Glutamatergic neuron (in vitro differentiated cells): ENCODE measurements around the gene GALNT17. TPM values are rescaled to one million over a fixed set of nuclear protein-coding genes. Genes with fewer than 3 reads are reported as not detected.

Experiments
- DNase-seq: peaks from one replicate; pipeline ENCODE4 v3.0.0; 2022
- H3K27ac Mint-ChIP-seq: one replicate; pipeline ENCODE4 v1.8.0; 2020; ENCODE audit warnings: mild to moderate bottlenecking, mixed read lengths, inconsistent platforms; ENCODE audit not compliant: unreplicated experiment
- H3K27me3 Mint-ChIP-seq: one replicate; pipeline ENCODE4 v1.8.0; 2020; ENCODE audit warnings: mild to moderate bottlenecking, moderate library complexity, mixed read lengths, inconsistent platforms; ENCODE audit not compliant: unreplicated experiment
- H3K36me3 Mint-ChIP-seq: one replicate; pipeline ENCODE4 v1.8.0; 2020; ENCODE audit warnings: mild to moderate bottlenecking, mixed read lengths, inconsistent platforms; ENCODE audit not compliant: unreplicated experiment
- H3K4me1 Mint-ChIP-seq: one replicate; pipeline ENCODE4 v1.8.0; 2020; ENCODE audit warnings: mild to moderate bottlenecking, low read depth, mixed read lengths, inconsistent platforms; ENCODE audit not compliant: unreplicated experiment
- H3K4me3 Mint-ChIP-seq: one replicate; pipeline ENCODE4 v1.8.0; 2020; ENCODE audit warnings: mild to moderate bottlenecking, mixed read lengths, inconsistent platforms; ENCODE audit not compliant: unreplicated experiment
- H3K9me3 Mint-ChIP-seq: one replicate; pipeline ENCODE4 v1.8.0; 2020; ENCODE audit warnings: mild to moderate bottlenecking, moderate library complexity, mixed read lengths, inconsistent platforms; ENCODE audit not compliant: unreplicated experiment
- total RNA-seq: library from RNA; stranded (reverse); fragmentation: NEBNext Ultra II Directional; extraction: Animal tissue kit (Norgen Biotek cat#: 25700); gene quantifications from one replicate; pipeline ENCODE4 v1.2.1, GENCODE V29; 2021; ENCODE audit not compliant: unreplicated experiment
- TF ChIP-seq, protein P1 (sequence below): fragments of 200-600 bp; sonication (generic); IDR thresholded peaks from one replicate; pipeline ENCODE4 v1.5.0; 2021; ENCODE audit not compliant: partially characterized antibody, unreplicated experiment

GALNT17 gene
- total RNA-seq, 1 donor from 2014 or later, result 42.0 TPM

DNA sequence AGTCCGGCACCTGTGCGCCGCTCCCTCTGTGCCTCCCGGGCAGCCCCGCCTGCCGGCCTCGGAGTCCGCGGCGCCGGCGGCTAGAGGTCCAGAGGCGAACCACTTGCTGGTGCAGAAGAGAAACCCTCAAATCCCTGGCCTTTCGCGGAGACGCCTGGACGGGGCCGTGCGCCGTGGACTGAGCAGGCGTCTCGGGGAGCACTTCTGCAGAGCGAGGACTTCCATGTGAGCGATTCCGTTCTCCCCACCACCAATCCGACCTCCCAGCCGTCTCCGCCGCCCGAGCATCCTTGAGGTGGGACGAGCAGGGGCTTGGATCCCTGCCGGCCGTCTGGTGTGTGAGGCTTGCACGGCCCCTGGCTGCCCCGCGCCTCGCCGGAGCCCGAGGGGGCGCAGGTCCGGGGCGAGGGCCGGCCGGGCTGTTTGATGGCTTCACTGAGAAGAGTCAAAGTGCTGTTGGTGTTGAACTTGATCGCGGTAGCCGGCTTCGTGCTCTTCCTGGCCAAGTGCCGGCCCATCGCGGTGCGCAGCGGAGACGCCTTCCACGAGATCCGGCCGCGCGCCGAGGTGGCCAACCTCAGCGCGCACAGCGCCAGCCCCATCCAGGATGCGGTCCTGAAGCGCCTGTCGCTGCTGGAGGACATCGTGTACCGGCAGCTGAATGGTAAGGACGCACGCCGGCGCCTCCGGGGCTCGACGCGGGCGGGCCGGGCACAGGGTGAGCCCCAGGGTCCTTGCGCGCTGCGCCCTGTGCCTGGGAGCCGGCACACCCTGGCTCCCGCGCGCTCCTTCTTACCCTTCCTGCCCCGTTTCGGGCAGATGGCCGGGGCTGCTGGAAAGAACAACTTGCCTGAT, 660 bp downstream of the GALNT17 start:
- H3K36me3 Mint-ChIP-seq, result no peaks in the 10 kb centered on the region
- peak; percentile 61 for DNase-seq
- H3K4me1 Mint-ChIP-seq, result peaks cover 18% of the 10 kb centered on the region
- H3K4me3 Mint-ChIP-seq, result peak overlapping the region; percentile 98
- H3K9me3 Mint-ChIP-seq, result peaks cover 11% of the 10 kb centered on the region
- peak overlapping the region; percentile 36 for H3K27ac Mint-ChIP-seq
- TF ChIP-seq, protein P1, sequence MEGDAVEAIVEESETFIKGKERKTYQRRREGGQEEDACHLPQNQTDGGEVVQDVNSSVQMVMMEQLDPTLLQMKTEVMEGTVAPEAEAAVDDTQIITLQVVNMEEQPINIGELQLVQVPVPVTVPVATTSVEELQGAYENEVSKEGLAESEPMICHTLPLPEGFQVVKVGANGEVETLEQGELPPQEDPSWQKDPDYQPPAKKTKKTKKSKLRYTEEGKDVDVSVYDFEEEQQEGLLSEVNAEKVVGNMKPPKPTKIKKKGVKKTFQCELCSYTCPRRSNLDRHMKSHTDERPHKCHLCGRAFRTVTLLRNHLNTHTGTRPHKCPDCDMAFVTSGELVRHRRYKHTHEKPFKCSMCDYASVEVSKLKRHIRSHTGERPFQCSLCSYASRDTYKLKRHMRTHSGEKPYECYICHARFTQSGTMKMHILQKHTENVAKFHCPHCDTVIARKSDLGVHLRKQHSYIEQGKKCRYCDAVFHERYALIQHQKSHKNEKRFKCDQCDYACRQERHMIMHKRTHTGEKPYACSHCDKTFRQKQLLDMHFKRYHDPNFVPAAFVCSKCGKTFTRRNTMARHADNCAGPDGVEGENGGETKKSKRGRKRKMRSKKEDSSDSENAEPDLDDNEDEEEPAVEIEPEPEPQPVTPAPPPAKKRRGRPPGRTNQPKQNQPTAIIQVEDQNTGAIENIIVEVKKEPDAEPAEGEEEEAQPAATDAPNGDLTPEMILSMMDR, result no peak
- H3K27me3 Mint-ChIP-seq, result peaks cover 16% of the 10 kb centered on the region

DNA sequence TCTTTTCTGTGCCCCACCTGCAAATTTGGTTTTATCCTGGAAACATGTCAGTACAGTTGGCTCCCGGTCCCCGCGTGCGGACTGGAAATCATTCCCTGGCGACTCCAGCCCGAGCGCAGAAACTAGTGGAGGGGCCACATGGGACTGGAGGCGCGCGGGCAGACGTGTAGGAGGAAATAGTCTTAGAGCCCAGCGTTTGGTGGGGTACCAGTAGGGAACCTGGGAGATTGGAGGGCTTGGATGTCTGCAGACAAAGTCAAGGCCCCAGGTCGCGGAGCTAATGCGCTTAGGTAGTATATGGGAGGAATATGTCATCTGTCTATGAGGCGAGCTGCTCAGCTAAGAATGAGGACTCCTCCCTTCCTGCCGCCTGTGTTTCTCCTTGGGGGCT, 1.3 kb downstream of the GALNT17 start:
- Mint-ChIP-seq H3K27ac (peak overlapping the region; percentile 36), H3K4me1 (peaks cover 18% of the 10 kb centered on the region), H3K27me3 (peaks cover 16% of the 10 kb centered on the region), H3K4me3 (peak overlapping the region; percentile 98), H3K36me3 (no peaks in the 10 kb centered on the region), H3K9me3 (peaks cover 11% of the 10 kb centered on the region)
- peak; percentile 43 for DNase-seq
- TF ChIP-seq, protein P1, result no peak

- peaks cover 11% of the 10 kb centered on the region for H3K9me3 Mint-ChIP-seq
- H3K27me3 Mint-ChIP-seq, result peaks cover 16% of the 10 kb centered on the region
- peak overlapping the region; percentile 98 for H3K4me3 Mint-ChIP-seq
Measured at GRCh38 chr7:71133856-71134255, 1.9 kb downstream of the GALNT17 start.

DNA sequence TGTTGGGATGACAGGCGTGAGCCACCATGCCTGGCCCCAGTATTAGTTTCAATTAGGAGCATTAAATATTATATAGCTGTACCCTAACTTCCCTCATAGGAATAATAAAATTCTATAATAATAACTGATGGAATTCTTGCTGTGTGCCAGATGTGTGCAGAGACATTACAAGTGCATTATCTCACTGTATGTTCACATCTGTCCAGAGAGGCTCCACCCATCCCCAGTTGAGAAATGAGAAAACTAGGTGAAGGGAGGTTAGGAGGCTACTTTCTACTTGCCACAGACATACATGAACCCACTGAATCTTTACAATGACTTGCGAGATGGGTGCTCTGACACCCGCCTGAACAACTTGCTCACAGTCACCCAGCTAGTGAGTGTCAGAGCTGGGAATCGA, 3.2 kb downstream of the GALNT17 start:
- Mint-ChIP-seq H3K36me3 (no peaks in the 10 kb centered on the region), H3K27me3 (peaks cover 16% of the 10 kb centered on the region), H3K4me1 (peaks cover 18% of the 10 kb centered on the region), H3K4me3 (no peak overlapping the region), H3K9me3 (peaks cover 11% of the 10 kb centered on the region), H3K27ac (no peak overlapping the region)
- DNase-seq, result no peak
- TF ChIP-seq, protein P1, result no peak

More at GRCh38 chr7:71133856-71134255, 1.9 kb downstream of the GALNT17 start:
- Mint-ChIP-seq H3K4me1 (peaks cover 18% of the 10 kb centered on the region), H3K36me3 (no peaks in the 10 kb centered on the region), H3K27ac (no peak overlapping the region)
- TF ChIP-seq, protein P1, result no peak
- DNase-seq, result no peak

- no peak for DNase-seq
- Mint-ChIP-seq H3K36me3 (no peaks in the 10 kb centered on the region), H3K27ac (no peak overlapping the region), H3K9me3 (peaks cover 10% of the 10 kb centered on the region), H3K4me1 (peaks cover 16% of the 10 kb centered on the region), H3K4me3 (no peak overlapping the region), H3K27me3 (peaks cover 15% of the 10 kb centered on the region)
- TF ChIP-seq, protein P1, result no peak
Measured at GRCh38 chr7:71135663-71136062, 3.7 kb downstream of the GALNT17 start.
